SKM-1 (cell line): ENCODE results near the gene CD300LG.
"Not testable (repeated sequence)": the region's sequence is repeated elsewhere in the genome, so short reads cannot be mapped to it uniquely, and the experiment has no call there.

ENCODE experiments used
- DNase-seq: peaks from one replicate; lab custom pipeline; 2025; ENCODE audit not compliant: unreplicated experiment; lab: John Stamatoyannopoulos, UW

The CD300LG gene

GRCh38 chr17:43852571-43852970, 5.6 kb downstream of the CD300LG start:
- DNase-seq = no peak

- no peak for DNase-seq
These were observed 6.6 kb downstream of the CD300LG start for GRCh38 chr17:43853546-43853945.

GRCh38 chr17:43854498-43854897, 7.5 kb downstream of the CD300LG start:
- DNase-seq = no peak

GRCh38 chr17:43855061-43855460, 8.1 kb downstream of the CD300LG start:
- no peak for DNase-seq

- no peak for DNase-seq
These were observed 9.2 kb downstream of the CD300LG start for GRCh38 chr17:43856141-43856540.

- no peak for DNase-seq
These were observed 10.2 kb downstream of the CD300LG start for GRCh38 chr17:43857141-43857540.

- no peak for DNase-seq
These were observed 11.1 kb downstream of the CD300LG start for GRCh38 chr17:43857957-43858600.

DNA sequence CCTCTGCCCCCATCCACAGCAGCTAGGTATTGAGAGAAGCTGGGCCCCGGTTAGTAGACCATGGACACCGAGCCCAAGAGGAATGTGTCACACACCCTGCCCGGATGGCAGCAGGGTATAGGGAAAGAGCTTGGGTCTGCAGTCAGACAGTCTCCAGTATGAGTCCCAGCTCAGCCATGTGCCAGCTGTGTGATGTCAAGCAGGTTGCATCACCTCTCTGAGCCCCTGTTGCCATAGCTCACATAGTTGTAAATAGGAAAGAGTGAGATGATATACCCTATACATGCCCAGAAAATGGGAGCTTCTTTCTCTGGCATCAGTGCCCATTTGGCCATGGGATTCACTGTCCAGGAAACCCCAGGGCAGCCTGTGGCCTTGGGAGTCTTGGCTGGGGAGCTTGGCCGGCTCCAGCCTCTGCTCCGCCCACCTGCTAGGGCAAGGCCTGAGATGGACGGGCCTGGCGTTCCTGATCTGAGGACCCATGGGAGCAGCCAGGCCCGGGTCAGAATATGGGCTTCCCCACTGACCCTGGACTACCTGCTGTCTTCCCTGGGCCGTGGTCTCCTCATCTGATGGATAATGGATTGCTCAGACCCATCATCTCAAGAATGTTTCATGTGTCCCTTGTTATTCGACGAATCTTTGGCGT, 13.2 kb downstream of the CD300LG start:
- no peak for DNase-seq

GRCh38 chr17:43860927-43861622, 14.1 kb downstream of the CD300LG start:
- DNase-seq = peak; percentile 46

DNA sequence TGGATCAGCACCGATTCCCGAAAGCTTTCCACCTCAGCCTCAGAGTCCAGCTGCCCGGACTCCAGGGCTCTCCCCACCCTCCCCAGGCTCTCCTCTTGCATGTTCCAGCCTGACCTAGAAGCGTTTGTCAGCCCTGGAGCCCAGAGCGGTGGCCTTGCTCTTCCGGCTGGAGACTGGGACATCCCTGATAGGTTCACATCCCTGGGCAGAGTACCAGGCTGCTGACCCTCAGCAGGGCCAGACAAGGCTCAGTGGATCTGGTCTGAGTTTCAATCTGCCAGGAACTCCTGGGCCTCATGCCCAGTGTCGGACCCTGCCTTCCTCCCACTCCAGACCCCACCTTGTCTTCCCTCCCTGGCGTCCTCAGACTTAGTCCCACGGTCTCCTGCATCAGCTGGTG, 15.0 kb downstream of the CD300LG start:
- DNase-seq = no peak

GRCh38 chr17:43864161-43864984, 17.4 kb downstream of the CD300LG start:
- DNase-seq = no peak

GRCh38 chr17:43868226-43868994, 21.4 kb downstream of the CD300LG start:
- DNase-seq = peak; percentile 12

DNA sequence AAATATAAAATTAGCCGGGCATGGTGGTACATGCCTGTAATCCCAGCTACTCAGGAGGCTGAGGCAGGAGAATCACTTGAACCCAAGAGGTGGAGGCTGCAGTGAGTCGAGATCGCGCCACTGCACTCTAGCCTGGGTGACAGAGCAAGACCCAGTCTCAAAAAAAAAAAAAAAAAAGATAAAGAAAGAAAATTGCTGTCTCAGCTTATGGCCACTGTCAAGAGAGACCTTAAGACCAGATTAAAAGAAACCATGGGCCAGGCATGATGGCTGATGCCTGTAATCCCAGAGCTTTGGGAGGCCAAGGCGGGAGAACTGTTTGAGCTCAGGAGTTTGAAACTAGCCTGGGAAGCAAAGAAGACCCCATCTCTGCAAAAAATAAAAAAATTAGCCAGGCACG, 22.1 kb downstream of the CD300LG start:
- DNase-seq = not testable (repeated sequence)

DNA sequence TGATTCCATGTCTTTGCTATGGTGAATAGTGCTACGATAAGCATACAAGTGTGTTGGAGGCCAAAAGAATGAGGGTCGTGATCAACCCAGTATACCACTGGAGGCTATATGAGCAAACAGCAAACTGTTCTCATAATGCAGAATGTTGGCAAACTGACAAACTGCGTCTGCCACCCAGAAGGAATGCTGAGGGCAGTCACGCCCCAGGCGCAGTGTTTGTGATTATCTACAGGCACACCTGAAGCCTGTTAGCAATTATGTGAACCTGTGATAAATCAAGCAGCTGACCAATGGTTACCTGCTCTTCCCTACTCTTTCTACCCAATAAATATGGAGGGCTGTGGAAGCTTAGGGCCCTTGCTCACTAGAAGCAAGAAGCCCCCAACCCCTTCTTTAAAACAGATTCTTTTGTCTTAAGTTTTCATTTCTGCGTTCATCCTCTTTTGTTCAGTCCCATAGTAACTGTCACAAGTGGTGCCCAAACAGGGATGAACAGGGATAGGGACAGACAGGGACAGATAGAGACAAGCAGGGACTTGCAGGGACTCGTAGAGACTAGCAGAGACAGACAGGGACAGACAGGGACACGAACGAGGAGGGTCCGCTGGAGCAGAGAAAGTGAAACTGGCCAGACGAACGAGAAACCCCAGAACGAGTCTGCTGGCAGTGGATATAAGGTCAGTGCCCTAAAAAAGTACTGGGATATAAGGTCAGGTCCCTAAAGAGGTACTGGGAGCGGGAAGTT, 25.1 kb downstream of the CD300LG start:
- DNase-seq = no peak

GRCh38 chr17:43873091-43873490, 26.1 kb downstream of the CD300LG start:
- DNase-seq = no peak

DNA sequence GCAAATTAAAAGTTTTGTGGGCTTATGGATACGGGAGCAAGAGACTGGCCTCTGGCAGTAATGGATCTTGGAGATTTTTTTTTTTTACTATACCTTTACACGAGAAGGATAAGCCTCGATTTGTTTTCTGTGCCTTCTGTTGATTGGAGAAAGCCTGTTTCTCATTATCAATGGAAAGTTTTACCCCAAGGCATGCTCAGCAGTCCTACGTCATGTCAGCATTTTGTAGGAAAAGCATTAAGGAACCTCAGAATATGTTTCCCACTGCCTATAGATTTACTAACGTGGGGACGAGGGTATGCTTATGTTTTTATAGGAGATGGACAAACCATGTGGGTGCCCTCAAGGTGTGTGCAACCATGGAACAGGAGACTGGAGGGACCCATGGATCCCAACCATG, 26.8 kb downstream of the CD300LG start:
- no peak for DNase-seq

GRCh38 chr17:43874293-43874692, 27.3 kb downstream of the CD300LG start:
- no peak for DNase-seq

DNA sequence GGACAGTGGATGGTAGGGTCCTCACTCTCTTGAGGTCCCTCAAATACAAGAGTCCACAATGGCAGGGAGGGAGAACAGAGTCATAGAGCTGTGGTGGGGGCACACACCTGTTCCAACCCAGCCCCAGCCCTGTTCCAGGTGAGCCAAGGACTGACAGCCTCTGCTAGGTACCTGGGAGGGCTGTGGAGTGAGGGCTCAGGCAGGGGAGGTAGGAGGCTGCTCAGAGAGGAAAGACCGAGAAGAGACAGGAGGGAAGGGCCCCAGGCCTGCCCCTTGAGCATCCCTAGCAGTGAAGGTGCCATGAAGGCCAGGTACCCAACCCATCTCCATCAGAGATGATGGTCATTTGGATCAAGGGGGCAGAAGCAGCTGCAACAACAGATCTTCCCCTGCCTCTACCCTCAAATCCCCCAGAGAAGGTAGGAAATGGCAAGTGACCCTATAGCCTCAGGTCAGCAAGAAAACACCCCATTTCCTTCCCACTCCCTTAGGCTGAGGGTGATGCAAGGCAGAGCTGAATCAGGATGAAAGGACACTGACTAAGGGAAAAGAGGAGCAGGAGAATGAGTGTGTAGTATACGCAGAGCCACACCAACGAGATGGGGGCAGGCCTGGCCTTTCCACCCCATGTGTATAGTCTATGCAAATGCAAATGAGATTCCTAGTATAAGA, 28.6 kb downstream of the CD300LG start:
- DNase-seq = no peak

GRCh38 chr17:43877031-43877430, 30.1 kb downstream of the CD300LG start:
- DNase-seq = no peak
